Measurements from ENCODE around the gene AP2A1.

Gene AP2A1

DNA sequence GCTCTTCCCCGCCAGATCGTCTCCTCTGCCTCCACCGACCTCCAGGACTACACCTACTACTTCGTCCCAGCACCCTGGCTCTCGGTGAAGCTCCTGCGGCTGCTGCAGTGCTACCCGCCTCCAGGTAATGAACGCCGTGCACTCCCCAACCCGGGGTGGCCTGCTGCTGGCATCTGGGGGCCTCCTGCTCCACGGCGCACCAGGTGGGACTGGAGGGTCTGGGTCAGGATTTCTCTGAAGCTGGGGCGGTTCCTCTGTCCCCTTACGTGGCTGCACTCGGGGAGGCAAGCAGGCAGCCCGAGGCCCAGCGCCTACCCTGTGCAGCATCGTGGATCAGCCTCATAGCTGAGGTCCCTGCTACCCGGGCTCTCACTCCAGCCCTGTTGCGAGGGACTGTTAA is 28.8 kb downstream of the AP2A1 start:
- no peak for DNase-seq

DNA sequence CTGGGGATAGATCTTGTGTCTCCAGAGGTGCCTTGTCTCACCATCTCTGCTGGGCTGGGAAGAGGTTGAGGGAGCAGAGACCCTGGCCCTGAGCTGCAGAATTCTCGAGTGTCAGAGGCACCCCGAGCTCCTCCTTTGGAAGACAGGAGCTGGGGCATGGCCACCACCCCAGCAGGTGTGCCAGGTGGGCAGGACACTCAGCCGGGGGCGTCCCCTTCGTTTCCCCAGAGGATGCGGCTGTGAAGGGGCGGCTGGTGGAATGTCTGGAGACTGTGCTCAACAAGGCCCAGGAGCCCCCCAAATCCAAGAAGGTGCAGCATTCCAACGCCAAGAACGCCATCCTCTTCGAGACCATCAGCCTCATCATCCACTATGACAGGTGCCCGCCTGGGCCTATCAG is 31.8 kb downstream of the AP2A1 start:
- no peak for DNase-seq

DNA sequence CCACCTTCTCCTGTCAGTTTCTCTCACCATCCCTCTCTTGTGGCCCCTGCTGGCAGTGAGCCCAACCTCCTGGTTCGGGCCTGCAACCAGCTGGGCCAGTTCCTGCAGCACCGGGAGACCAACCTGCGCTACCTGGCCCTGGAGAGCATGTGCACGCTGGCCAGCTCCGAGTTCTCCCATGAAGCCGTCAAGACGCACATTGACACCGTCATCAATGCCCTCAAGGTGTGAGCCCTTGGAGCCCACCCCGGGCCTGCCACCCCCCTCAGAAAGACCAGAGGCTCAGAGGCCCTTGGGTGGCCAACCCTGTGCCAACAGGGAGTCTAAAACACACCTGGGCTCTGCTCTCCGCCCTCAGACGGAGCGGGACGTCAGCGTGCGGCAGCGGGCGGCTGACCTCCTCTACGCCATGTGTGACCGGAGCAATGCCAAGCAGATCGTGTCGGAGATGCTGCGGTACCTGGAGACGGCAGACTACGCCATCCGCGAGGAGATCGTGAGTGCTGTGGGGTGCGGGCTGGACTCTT is 32.5 kb downstream of the AP2A1 start:
- no peak for DNase-seq

GRCh38 chr19:49799798-49800376 is 33.1 kb downstream of the AP2A1 start:
- peak in 1 of 2 experiments; percentile 23 for DNase-seq

DNA sequence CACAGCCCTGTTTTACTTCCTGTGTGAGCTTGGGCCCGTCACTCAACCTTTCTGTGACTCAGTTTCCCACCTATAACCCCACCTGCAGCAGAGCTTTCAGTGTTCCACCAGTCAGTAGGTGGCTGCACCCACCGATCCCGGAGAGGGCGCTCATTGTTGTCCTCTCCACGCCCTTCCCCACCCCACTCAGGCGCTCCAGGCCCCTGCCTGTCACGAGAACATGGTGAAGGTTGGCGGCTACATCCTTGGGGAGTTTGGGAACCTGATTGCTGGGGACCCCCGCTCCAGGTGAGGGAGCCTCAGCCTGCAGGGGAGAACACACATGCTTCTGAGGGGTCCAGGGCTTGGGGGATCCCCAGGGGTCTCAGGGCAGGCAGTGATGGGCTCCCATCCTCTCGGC is 34.0 kb downstream of the AP2A1 start:
- DNase-seq, result no peak

DNA sequence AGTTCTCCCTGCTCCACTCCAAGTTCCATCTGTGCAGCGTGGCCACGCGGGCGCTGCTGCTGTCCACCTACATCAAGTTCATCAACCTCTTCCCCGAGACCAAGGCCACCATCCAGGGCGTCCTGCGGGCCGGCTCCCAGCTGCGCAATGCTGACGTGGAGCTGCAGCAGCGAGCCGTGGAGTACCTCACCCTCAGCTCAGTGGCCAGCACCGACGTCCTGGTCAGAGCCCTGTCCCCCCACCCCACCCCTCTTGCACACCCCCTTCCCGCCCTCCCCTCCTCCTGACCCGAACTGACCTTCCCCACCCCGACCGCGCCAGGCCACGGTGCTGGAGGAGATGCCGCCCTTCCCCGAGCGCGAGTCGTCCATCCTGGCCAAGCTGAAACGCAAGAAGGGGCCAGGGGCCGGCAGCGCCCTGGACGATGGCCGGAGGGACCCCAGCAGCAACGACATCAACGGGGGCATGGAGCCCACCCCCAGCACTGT is 34.6 kb downstream of the AP2A1 start:
- no peak for DNase-seq

DNA sequence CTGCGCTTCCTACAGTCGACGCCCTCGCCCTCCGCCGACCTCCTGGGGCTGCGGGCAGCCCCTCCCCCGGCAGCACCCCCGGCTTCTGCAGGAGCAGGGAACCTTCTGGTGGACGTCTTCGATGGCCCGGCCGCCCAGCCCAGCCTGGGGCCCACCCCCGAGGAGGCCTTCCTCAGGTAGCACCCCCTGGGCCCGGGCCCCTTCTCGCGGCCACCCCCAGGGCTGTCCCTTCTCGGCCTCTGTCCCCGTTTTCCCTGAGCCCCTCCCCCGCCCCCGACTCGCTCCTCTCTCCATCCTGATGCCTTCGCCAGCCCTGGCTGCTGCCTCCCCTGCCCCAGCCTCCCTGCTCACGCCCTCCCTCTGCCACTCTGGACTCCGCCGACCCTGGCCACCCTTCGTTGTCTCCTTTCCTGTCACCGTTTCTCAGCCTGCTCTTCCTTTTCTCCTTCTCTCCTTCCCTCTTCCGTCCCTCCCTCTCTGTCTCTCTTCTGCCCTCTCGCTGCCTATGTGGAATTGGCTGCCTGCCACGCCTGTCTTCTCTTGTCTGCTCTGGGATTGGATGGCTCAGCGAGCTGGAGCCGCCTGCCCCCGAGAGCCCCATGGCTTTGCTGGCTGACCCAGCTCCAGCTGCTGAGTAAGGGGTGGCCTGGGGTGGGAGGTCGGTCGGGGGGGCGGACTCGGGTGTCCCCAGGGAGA is 35.3 kb downstream of the AP2A1 start:
- DNase-seq, result no peak

- no peak for DNase-seq
These were observed 36.2 kb downstream of the AP2A1 start for GRCh38 chr19:49802836-49803528.

GRCh38 chr19:49803529-49803856 is 36.7 kb downstream of the AP2A1 start:
- DNase-seq, result no peak

- no peak for DNase-seq
These were observed 39.2 kb downstream of the AP2A1 start for GRCh38 chr19:49805822-49806619.

GRCh38 chr19:49806620-49806959 is 39.8 kb downstream of the AP2A1 start:
- no peak for DNase-seq

GRCh38 chr19:49807058-49807903 is 40.5 kb downstream of the AP2A1 start:
- DNase-seq, result no peak

GRCh38 chr19:49807904-49808675 is 41.3 kb downstream of the AP2A1 start:
- no peak for DNase-seq

GRCh38 chr19:49808711-49809159 is 41.9 kb downstream of the AP2A1 start:
- peak; percentile 89 to 90 for DNase-seq

DNA sequence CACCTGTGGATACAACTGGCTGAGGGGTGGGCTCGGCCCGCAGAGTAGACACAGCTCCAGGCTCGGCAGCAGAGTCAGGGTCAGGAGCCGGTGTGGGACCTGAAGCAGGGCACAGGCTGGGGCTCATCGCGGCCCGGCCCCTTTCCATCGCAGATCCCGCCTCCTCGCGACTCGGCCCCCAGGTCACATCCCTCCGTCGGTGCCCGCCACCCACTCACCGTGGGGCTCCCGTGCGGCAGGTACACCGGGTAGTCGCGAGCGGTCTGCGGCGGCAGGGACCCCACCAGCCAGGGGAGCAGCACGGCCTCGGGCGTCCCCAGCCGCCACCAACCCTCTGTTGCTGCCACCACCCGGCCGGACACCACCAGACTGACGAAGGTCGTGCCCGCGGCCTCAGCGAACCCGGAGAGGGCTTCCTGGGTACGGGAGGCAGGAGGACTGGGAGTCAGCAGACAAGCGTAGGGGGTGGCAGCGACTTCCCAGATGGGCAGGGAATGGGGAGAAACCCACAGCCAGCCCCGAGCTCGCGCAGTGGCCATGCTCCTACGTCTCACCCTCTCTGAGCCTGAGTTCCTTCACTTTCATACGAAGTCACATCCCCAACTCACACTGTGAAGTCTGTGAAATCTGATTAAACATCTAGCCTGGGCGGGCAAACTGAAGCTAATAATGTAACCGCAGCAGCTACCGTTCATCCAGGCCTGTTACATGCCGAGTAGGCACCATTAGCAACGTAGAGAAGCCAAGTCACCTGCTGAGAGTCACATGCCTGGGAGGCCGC is 42.5 kb downstream of the AP2A1 start:
- peak; percentile 47 to 53 for DNase-seq

DNA sequence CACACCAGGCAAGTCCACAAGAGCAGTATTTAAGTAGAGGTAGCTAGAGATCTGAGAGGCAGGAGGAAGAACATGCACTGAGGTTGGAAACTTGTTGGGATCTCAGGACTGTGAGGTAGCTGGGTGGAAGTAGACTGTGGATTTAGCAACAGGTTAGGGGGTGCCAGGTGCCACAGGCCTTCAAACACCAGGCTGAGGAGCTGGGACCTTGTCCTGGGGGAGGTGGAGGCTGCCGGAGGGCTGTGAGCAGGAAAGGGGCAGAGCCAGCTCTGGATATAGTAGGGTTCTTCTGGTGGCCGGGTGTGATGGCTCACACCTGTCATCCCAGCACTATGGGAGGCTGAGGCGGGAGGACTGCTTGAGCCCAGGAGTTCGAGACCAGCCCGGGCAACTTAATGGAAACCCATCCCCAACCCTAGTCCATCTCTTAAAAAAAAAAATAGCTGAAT is 43.2 kb downstream of the AP2A1 start:
- DNase-seq, result no peak

DNA sequence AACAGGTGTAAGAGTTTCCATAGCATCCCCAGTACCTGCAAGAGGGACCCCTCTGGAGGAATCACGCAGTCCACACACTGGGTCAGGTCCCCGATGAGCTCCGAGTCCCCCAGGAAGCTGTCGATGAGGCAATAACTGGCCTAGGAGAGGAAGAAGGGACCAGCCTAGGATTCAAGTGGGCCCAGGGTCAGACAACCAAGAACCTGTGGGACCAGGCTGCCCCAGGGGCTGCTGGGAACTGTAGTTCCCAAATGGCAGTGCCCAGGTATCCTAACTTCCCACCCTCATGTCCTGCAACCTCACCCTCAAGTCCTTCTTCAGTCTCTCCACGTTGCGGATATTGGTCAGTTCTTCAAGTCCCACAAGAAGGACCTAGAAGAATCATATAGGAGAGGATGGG is 44.5 kb downstream of the AP2A1 start:
- DNase-seq, result no peak

DNA sequence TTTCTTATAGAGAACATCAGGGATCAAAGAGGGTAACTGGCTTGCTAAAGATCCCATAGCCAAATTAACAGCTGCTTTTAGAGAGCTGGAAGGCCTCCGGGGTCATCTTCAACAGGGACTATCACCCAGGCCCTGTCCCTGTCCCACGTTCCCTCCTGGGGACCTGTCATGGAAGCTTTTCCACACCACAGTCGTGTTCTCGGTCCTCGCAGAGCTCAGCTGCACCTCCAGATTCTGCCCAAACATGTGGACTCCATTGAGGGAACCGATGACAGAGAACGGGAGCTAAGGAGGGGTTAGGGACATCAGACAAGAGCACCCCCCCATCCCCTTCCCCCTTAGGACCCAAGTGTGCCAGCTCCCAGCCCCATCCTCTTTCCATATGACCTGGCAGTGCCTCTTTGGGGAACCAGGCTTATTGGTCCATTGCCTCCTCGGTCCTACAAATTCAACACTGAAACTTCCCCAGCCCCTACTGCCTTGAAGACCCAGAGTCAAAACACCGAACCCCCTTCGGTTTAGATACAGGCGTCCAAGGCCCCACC is 45.7 kb downstream of the AP2A1 start:
- DNase-seq, result no peak

GRCh38 chr19:49812997-49813861 is 46.4 kb downstream of the AP2A1 start, which contains the start of gene FUZ:
Gene FUZ (minus strand): TSS chr19:49813292. CDS start chr19:49813106, 186 bp downstream.
- peak; percentile 91 to 94 for DNase-seq
